GM23338 (cell line): ENCODE data around the gene CDH4. TPM values are rescaled to one million over a fixed set of nuclear protein-coding genes. Genes with fewer than 3 reads are reported as not detected.

ENCODE experiments used
- CREB1 ChIP-seq: fragments of 250-450 bp; sonication (Bioruptor Pico); IDR thresholded peaks from 2 replicates; pipeline ENCODE4 v1.5.0; 2020; ENCODE audit warnings: low read depth, mild to moderate bottlenecking, moderate library complexity
- ETS1 ChIP-seq: IDR thresholded peaks from 2 replicates; pipeline ENCODE4 v1.6.1; 2016; ENCODE audit warnings: antibody characterized with exemption
- JUNB ChIP-seq: IDR thresholded peaks from one replicate; pipeline ENCODE4 v1.6.1; 2016; ENCODE audit warnings: antibody characterized with exemption; ENCODE audit not compliant: unreplicated experiment
- NANOG ChIP-seq: IDR thresholded peaks from 2 replicates; pipeline ENCODE4 v1.6.1; 2016; ENCODE audit warnings: antibody characterized with exemption, borderline replicate concordance
- STAT1 ChIP-seq: IDR thresholded peaks from one replicate; pipeline ENCODE4 v1.6.1; 2016; ENCODE audit warnings: antibody characterized with exemption; ENCODE audit not compliant: unreplicated experiment
- ZNF114 ChIP-seq: fragments of 250-450 bp; sonication (Bioruptor Pico); IDR thresholded peaks from 2 replicates; pipeline ENCODE4 v1.5.0; 2020; ENCODE audit warnings: mild to moderate bottlenecking, moderate library complexity
- ZNF331 ChIP-seq: fragments of 250-450 bp; sonication (Bioruptor Pico); IDR thresholded peaks from 2 replicates; pipeline ENCODE4 v1.5.0; 2020; ENCODE audit warnings: low read depth, mild to moderate bottlenecking, moderate library complexity
- ZNF462 ChIP-seq: fragments of 250-450 bp; sonication (Bioruptor Pico); IDR thresholded peaks from 2 replicates; pipeline ENCODE4 v1.5.0; 2020; ENCODE audit warnings: mild to moderate bottlenecking, moderate library complexity
- polyA plus RNA-seq: library from polyadenylated mRNA; unstranded; fragments of >200 nt; fragmentation: Nextera tagmentation; extraction: Ambion mirVana; gene quantifications from 2 replicates; pipeline ENCODE4 v1.2.1, GENCODE V29; 2016
- total RNA-seq: library from RNA; depleted of rRNA; stranded (reverse); fragments of >200 nt; shearing (Covaris generic); gene quantifications from 2 replicates; pipeline ENCODE4 v1.2.3, GENCODE V29; 2014

CDH4 gene
- total and polyA plus RNA-seq, 2 experiments from 2014 or later = 1.2 to 4.2 TPM

GRCh38 chr20:61638802-61639585, 386.9 kb downstream of the CDH4 start (continued):
- TF ChIP-seq ZNF462 (CRISPR knock-in tag) (no peak), ETS1 (no peak), ZNF114 (no peak), JUNB (no peak), STAT1 (no peak), ZNF331 (CRISPR knock-in tag) (no peak), CREB1 (no peak), NANOG (no peak)
